ENCODE results near the gene FMN1. TPM values are rescaled to one million over a fixed set of nuclear protein-coding genes. Genes with fewer than 3 reads are reported as not detected.

The FMN1 gene
- total and polyA plus RNA-seq, 2 of the 8 experiments (the other 6 are each of a cell fraction or from before 2014, with no cell fraction given) = 0.27 to 3.7 TPM

DNA sequence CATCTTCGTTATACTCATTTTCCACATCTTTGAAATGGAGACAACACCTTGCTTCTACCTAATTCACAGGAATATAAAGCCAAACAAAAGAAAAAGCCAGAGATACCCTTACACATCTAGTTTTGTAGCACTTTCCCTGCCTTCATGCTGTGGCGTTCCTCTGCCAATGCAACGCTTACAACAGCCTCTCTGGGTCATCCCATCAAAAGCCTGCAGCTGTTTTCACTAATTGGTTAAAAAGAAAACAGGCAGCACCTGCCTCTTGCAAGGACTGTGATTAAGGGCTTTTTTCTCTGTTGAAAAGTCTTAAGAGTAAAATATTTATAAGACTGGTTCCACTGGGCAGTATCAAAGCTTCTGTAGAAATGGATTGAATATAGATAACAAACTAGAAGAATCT is 120.3 kb downstream of the FMN1 start:
- no peak overlapping the region for H3K9ac ChIP-seq (replicated peaks in 1 of 4; ENCODE audit: extremely low read depth in 1 of 4, low read depth in 3 of 4, low read length in 3 of 4)
- H3K4me3 ChIP-seq (ENCODE audit: extremely low read depth in 1 of 4, insufficient read depth in 2 of 4, low read depth in 3 of 4, low read length in 4 of 4) = no peak overlapping the region
- no peaks in the 10 kb centered on the region for H3K79me1 ChIP-seq (ENCODE audit: low read depth, low read length)
- no peaks in the 10 kb centered on the region for H3K79me2 ChIP-seq (ENCODE audit: control insufficient read depth in 1 of 2, insufficient read depth in 2 of 2, low read length in 2 of 2)
- no peaks in the 10 kb centered on the region for H4K20me1 ChIP-seq (replicated peaks in 1 of 2; ENCODE audit: control insufficient read depth in 1 of 2, insufficient read depth in 2 of 2, low read length in 2 of 2)
- H3K23me2 ChIP-seq (ENCODE audit: low read depth, low read length) = no peaks in the 10 kb centered on the region
- no peak overlapping the region for H3K23ac ChIP-seq (ENCODE audit: insufficient read length)
- no peak overlapping the region for H2BK5ac ChIP-seq (ENCODE audit: low read depth, low read length)
- H3K14ac ChIP-seq (ENCODE audit: insufficient read length) = no peak overlapping the region
- H4K5ac ChIP-seq (ENCODE audit: insufficient read length, low read depth, low read length) = no peak overlapping the region
- 0 out of 2 replicates have a peak overlapping the region, but pooled peaks have one; percentile 47 for H2AK5ac ChIP-seq (ENCODE audit: low read depth, low read length)
- no peak overlapping the region for H3K18ac ChIP-seq (ENCODE audit: extremely low read depth, low read length)
- H3K36me3 ChIP-seq (ENCODE audit: control insufficient read depth in 2 of 4, insufficient read depth in 4 of 4, low read length in 3 of 4) = no peaks in the 10 kb centered on the region
- no peak overlapping the region for H4K8ac ChIP-seq (ENCODE audit: extremely low read depth, insufficient read depth, low read length)
- no peak overlapping the region for H2AFZ ChIP-seq (ENCODE audit: low read length)
- H2BK120ac ChIP-seq (replicated peaks; ENCODE audit: low read depth, low read length) = no peak overlapping the region
- DNase-seq (ENCODE audit: low read depth in 1 of 2, low spot score in 2 of 2) = no peak
- FAIRE-seq = no peak
- no peak overlapping the region for H4K91ac ChIP-seq (replicated peaks; ENCODE audit: insufficient read length, low read length)
- TF ChIP-seq GTF2F1 (IDR thresholded peaks at IDR 0.05; ENCODE audit: borderline replicate concordance, low read depth, low read length) (no peak), CHD2 (IDR thresholded peaks at IDR 0.05; ENCODE audit: low read length) (no peak)
- H2BK20ac ChIP-seq (ENCODE audit: low read length) = no peak overlapping the region
- no peak overlapping the region for H3K56ac ChIP-seq (replicated peaks; ENCODE audit: insufficient read length, low read depth, low read length)
- no peaks in the 10 kb centered on the region for H3K9me3 ChIP-seq (ENCODE audit: insufficient read depth in 2 of 2, low read depth in 1 of 2, low read length in 1 of 2)
- no peaks in the 10 kb centered on the region for H3K27me3 ChIP-seq (replicated peaks in 1 of 4; ENCODE audit: control insufficient read depth in 3 of 4, extremely low read depth in 1 of 4, insufficient read depth in 3 of 4, low read length in 3 of 4)
- no peak overlapping the region for H2BK15ac ChIP-seq (ENCODE audit: low read length)
- peaks cover 0 to 3% (median 2%) of the 10 kb centered on the region in 4 experiments; a peak in 6 of 7 replicates for H3K4me1 ChIP-seq (replicated peaks in 1 of 4; ENCODE audit: control insufficient read depth in 3 of 4, insufficient read depth in 4 of 4, low read length in 3 of 4)
- H2BK12ac ChIP-seq (ENCODE audit: low read depth, low read length) = no peak overlapping the region
- H3K4ac ChIP-seq (replicated peaks; ENCODE audit: insufficient read length, low read depth, low read length) = no peak overlapping the region
- ChIA-PET POLR2A (ENCODE audit: partially characterized antibody) (no interaction called here), CTCF (ENCODE audit: partially characterized antibody) (interaction anchor here (0.6 to 4.7 kb wide), 11 partner anchors 13 to 423 kb away, joined by 3 to 34 read pairs (median 3); no protein-coding TSS in a partner anchor)
- no peak overlapping the region for H3K27ac ChIP-seq (ENCODE audit: low read depth, low read length)
- 84% methylated on average over 3 of the region's 3 CpGs; no CpG with 5 or more reads in 1 of the 2 experiments for WGBS, 2 experiments (ENCODE audit: extremely low coverage in 1 of 2, insufficient coverage in 1 of 2, insufficient read length in 1 of 2, insufficient replicate concordance in 2 of 2, low coverage in 1 of 2, low lambda C conversion rate in 2 of 2, missing lambda C conversion rate in 1 of 2)
- no peak overlapping the region for H3K4me2 ChIP-seq (ENCODE audit: insufficient read depth in 1 of 2, low read depth in 2 of 2, low read length in 2 of 2)
